Measurements from ENCODE around the gene PSMB5. TPM values are rescaled to one million over a fixed set of nuclear protein-coding genes. Genes with fewer than 3 reads are reported as not detected.

PSMB5 gene
- total and polyA plus RNA-seq, 9 of the 15 experiments (the other 6 are each of a cell fraction or from before 2014, with no cell fraction given) = 198 to 1,870 (median 269) TPM

- TF ChIP-seq ZBTB17 (CRISPR knock-in tag; IDR thresholded peaks at IDR 0.05) (no peak), PRDM10 (IDR thresholded peaks at IDR 0.05; ENCODE audit: partially characterized antibody) (peak; percentile 5)
Measured at GRCh38 chr14:23044840-23045239, 10.1 kb upstream of the PSMB5 start (continued).

- 94% methylated on average over 3 of the region's 3 CpGs for WGBS (ENCODE audit: insufficient coverage, low coverage, missing lambda C conversion rate)
- Histone ChIP-seq H4K20me1 (replicated peaks; ENCODE audit: control insufficient read depth, insufficient read depth, low read length) (no peaks in the 10 kb centered on the region), H3K4me2 (ENCODE audit: insufficient read depth, low read length) (no peak overlapping the region), H3K79me2 (ENCODE audit: control insufficient read depth, insufficient read depth, low read length) (no peaks in the 10 kb centered on the region), H3K4me3 (no peak overlapping the region), H2AFZ (ENCODE audit: low read depth, low read length) (no peak overlapping the region), H3K36me3 (ENCODE audit: control insufficient read depth, insufficient read depth, low read length) (no peaks in the 10 kb centered on the region), H3K9me3 (replicated peaks; ENCODE audit: control insufficient read depth, insufficient read depth, low read depth, low read length) (no peaks in the 10 kb centered on the region), H3K9me1 (ENCODE audit: control insufficient read depth, insufficient read depth, low read length) (no peaks in the 10 kb centered on the region), H3K27me3 (ENCODE audit: control insufficient read depth in 2 of 2, insufficient read depth in 2 of 2, low read length in 2 of 2) (no peaks in the 10 kb centered on the region), H3K27ac (ENCODE audit: extremely low read depth, low read depth, low read length) (no peak overlapping the region), H3K4me1 (replicated peaks in 1 of 2; ENCODE audit: control insufficient read depth in 2 of 2, insufficient read depth in 2 of 2, low read length in 2 of 2) (peaks cover 15 to 35% of the 10 kb centered on the region in 2 experiments), H3K9ac (ENCODE audit: insufficient read depth in 1 of 2, low read depth in 2 of 2, low read length in 2 of 2) (0 out of 4 replicates have a peak overlapping the region, but pooled peaks of 1 of the 2 experiments have one; percentile 30)
- DNase-seq (ENCODE audit: extremely low read depth in 1 of 4, low spot score in 3 of 4) (no peak), ATAC-seq (no peak), FAIRE-seq (no peak)
- CTCF ChIA-PET (ENCODE audit: low intra/inter-chr PET ratio) = no interaction called here
- in situ Hi-C loops (cut with MboI) (no loop called here), intact Hi-C loops (cut with micrococcal nuclease) (no loop called here)
- no TSS peak for BruUV-seq (replicated peaks)
- POLR2A ChIA-PET = interaction anchor here (1.0 to 1.7 kb wide), 2 partner anchors 37 kb away, joined by 3 to 5 read pairs; no protein-coding TSS in a partner anchor
- TF ChIP-seq ATF6 (CRISPR knock-in tag; IDR thresholded peaks at IDR 0.05) (no peak), BCOR (IDR thresholded peaks at IDR 0.05) (no peak), COPS2 (conservative IDR thresholded peaks at IDR 0.05) (no peak), DACH1 (IDR thresholded peaks at IDR 0.05; ENCODE audit: partially characterized antibody) (no peak), RHOXF2B (CRISPR knock-in tag; conservative IDR thresholded peaks at IDR 0.05) (no peak), GTF3C2 (IDR thresholded peaks at IDR 0.05; ENCODE audit: borderline replicate concordance, extremely low read depth, insufficient read length) (no peak), SRSF1 (IDR thresholded peaks at IDR 0.05; ENCODE audit: low read depth, low read length) (no peak), POLR2G (IDR thresholded peaks at IDR 0.05; ENCODE audit: low read depth, low read length) (no peak), NFE2 (IDR thresholded peaks at IDR 0.05; ENCODE audit: low read depth) (no peak), SP1 (CRISPR knock-in tag; IDR thresholded peaks at IDR 0.05) (no peak), ETV6 (IDR thresholded peaks at IDR 0.05; ENCODE audit: borderline replicate concordance in 1 of 2, low read depth in 2 of 2, low read length in 1 of 2) (no peak), ETV6 (CRISPR knock-in tag; IDR thresholded peaks at IDR 0.05; ENCODE audit: borderline replicate concordance) (no peak)
Measured at GRCh38 chr14:23043754-23044153, 9.1 kb upstream of the PSMB5 start.
